SKM-1 treated with dmso at 0.1 percent for 144 hours (cell line): Measurements from ENCODE around the gene GDI1.

Source experiments
- DNase-seq: peaks from one replicate; lab custom pipeline; 2025; ENCODE audit not compliant: unreplicated experiment; lab: John Stamatoyannopoulos, UW

Gene GDI1

GRCh38 chrX:154459832-154460231 is 22.9 kb downstream of the GDI1 start:
- no peak for DNase-seq

GRCh38 chrX:154460326-154460725 is 23.4 kb downstream of the GDI1 start:
- no peak for DNase-seq

GRCh38 chrX:154462396-154462795 is 25.4 kb downstream of the GDI1 start:
- DNase-seq, result no peak

- DNase-seq, result no peak
Observed at GRCh38 chrX:154463611-154464220, 26.8 kb downstream of the GDI1 start.

GRCh38 chrX:154464806-154465365 is 27.9 kb downstream of the GDI1 start:
- DNase-seq, result no peak

GRCh38 chrX:154465601-154466000 is 28.6 kb downstream of the GDI1 start:
- DNase-seq, result no peak

GRCh38 chrX:154466036-154466435 is 29.1 kb downstream of the GDI1 start:
- no peak for DNase-seq

- DNase-seq, result no peak
Observed at GRCh38 chrX:154466907-154467306, 30.0 kb downstream of the GDI1 start.

GRCh38 chrX:154467556-154467955 is 30.6 kb downstream of the GDI1 start:
- no peak for DNase-seq

GRCh38 chrX:154468217-154468616 is 31.3 kb downstream of the GDI1 start:
- DNase-seq, result no peak

GRCh38 chrX:154469114-154469513 is 32.2 kb downstream of the GDI1 start:
- no peak for DNase-seq

- DNase-seq, result no peak
Observed at GRCh38 chrX:154469880-154470279, 32.9 kb downstream of the GDI1 start.

- no peak for DNase-seq
Observed at GRCh38 chrX:154470434-154470833, 33.5 kb downstream of the GDI1 start.

GRCh38 chrX:154470914-154471568 is 34.1 kb downstream of the GDI1 start:
- DNase-seq, result no peak

- DNase-seq, result no peak
Observed at GRCh38 chrX:154471839-154472684, 35.1 kb downstream of the GDI1 start.

GRCh38 chrX:154472685-154473632 is 36.0 kb downstream of the GDI1 start:
- DNase-seq, result no peak

GRCh38 chrX:154473683-154474082 is 36.7 kb downstream of the GDI1 start:
- no peak for DNase-seq

GRCh38 chrX:154476821-154477220 is 39.9 kb downstream of the GDI1 start:
- DNase-seq, result no peak

- no peak for DNase-seq
Observed at GRCh38 chrX:154477891-154478477, 41.0 kb downstream of the GDI1 start.
